ENCODE measurements around the gene PCDHA12. TPM values are rescaled to one million over a fixed set of nuclear protein-coding genes. Genes with fewer than 3 reads are reported as not detected.
A peak's percentile ranks its signal among the peaks of the same experiment; 100 is the strongest.
"Not testable (repeated sequence)": the region's sequence is repeated elsewhere in the genome, so short reads cannot be mapped to it uniquely, and the experiment has no call there.

PCDHA12 gene
- polyA plus RNA-seq, 3 donors, result not detected

DNA sequence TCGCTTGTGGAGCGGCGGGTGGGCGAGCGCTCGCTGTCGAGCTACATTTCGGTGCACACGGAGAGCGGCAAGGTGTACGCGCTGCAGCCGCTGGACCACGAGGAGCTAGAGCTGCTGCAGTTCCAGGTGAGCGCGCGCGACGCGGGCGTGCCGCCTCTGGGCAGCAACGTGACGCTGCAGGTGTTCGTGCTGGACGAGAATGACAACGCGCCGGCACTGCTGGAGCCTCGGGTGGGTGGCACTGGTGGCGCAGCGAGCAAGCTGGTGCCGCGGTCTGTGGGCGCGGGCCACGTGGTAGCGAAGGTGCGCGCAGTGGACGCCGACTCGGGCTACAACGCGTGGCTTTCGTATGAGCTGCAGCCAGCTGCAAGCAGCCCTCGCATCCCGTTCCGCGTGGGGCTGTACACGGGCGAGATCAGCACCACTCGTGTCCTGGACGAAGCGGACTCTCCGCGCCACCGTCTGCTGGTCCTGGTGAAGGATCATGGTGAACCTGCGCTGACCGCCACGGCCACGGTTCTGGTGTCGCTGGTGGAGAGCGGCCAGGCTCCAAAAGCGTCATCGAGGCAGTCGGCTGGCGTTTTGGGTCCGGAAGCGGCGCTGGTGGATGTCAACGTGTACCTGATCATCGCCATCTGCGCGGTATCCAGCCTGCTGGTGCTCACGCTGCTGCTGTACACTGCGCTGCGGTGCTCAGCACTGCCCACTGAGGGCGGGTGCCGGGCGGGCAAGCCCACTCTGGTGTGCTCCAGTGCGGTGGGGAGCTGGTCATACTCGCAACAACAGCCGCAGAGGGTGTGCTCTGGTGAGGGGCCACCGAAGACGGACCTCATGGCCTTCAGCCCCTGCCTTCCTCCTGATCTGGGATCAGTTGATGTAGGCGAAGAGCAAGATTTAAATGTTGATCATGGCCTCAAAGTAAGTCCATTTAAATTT is 32.0 kb upstream of the PCDHA12 start:
- Mint-ChIP-seq H3K27me3 (ENCODE audit: low read depth in 3 of 3) (peaks cover 4 to 20% (median 7%) of the 10 kb centered on the region in 3 donors), H3K27ac (no peak overlapping the region), H3K4me1 (no peaks in the 10 kb centered on the region), H3K4me3 (peak overlapping the region in 1 of 2 donors; percentile 7), H3K36me3 (no peaks in the 10 kb centered on the region), H3K9me3 (peaks cover 24 to 49% (median 32%) of the 10 kb centered on the region in 7 donors)
- Histone ChIP-seq H4K20me1 (ENCODE audit: insufficient read depth, low read length) (no peaks in the 10 kb centered on the region), H2AFZ (ENCODE audit: insufficient read depth, low read depth, low read length, poor library complexity, severe bottlenecking) (no peak overlapping the region), H3K4me1 (ENCODE audit: control insufficient read depth in 1 of 2, insufficient read depth in 2 of 2, low read length in 2 of 2) (no peaks in the 10 kb centered on the region), H3K27ac (ENCODE audit: low read depth in 1 of 2, low read length in 2 of 2) (no peak overlapping the region), H3K36me3 (replicated peaks in 1 of 2; ENCODE audit: control insufficient read depth in 1 of 2, insufficient read depth in 2 of 2, low read length in 2 of 2) (no peaks in the 10 kb centered on the region), H3K79me2 (ENCODE audit: insufficient read depth, low read length) (no peaks in the 10 kb centered on the region), H3K27me3 (ENCODE audit: control insufficient read depth in 2 of 2, insufficient read depth in 2 of 2, low read length in 2 of 2) (peaks cover 0 to 3% of the 10 kb centered on the region in 2 donors), H3K9ac (ENCODE audit: insufficient read depth, low read length, poor library complexity, severe bottlenecking) (no peak overlapping the region), H3K4me2 (replicated peaks; ENCODE audit: extremely low read depth, low read length, poor library complexity, severe bottlenecking) (no peak overlapping the region), H3K9me3 (replicated peaks in 1 of 2; ENCODE audit: control insufficient read depth in 1 of 2, insufficient read depth in 1 of 2, low read length in 2 of 2) (peaks cover 31 to 54% of the 10 kb centered on the region in 2 donors), H3K4me3 (replicated peaks in 1 of 3; ENCODE audit: low read depth in 2 of 3, low read length in 3 of 3) (no peak overlapping the region)
- intact Hi-C loops (cut with micrococcal nuclease), result no loop called here
- no peak for DNase-seq
- WGBS (ENCODE audit: insufficient coverage), result 49% methylated on average over 84 of the region's 87 CpGs
- TF ChIP-seq, protein P1, sequence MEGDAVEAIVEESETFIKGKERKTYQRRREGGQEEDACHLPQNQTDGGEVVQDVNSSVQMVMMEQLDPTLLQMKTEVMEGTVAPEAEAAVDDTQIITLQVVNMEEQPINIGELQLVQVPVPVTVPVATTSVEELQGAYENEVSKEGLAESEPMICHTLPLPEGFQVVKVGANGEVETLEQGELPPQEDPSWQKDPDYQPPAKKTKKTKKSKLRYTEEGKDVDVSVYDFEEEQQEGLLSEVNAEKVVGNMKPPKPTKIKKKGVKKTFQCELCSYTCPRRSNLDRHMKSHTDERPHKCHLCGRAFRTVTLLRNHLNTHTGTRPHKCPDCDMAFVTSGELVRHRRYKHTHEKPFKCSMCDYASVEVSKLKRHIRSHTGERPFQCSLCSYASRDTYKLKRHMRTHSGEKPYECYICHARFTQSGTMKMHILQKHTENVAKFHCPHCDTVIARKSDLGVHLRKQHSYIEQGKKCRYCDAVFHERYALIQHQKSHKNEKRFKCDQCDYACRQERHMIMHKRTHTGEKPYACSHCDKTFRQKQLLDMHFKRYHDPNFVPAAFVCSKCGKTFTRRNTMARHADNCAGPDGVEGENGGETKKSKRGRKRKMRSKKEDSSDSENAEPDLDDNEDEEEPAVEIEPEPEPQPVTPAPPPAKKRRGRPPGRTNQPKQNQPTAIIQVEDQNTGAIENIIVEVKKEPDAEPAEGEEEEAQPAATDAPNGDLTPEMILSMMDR (IDR thresholded peaks at IDR 0.05), result no peak

- H3K27me3 ChIP-seq (ENCODE audit: control insufficient read depth in 2 of 2, insufficient read depth in 2 of 2, low read length in 2 of 2); H2AFZ ChIP-seq (ENCODE audit: insufficient read depth, low read depth, low read length, poor library complexity, severe bottlenecking); H3K4me3 ChIP-seq (replicated peaks in 1 of 3; ENCODE audit: low read depth in 2 of 3, low read length in 3 of 3); H3K27ac ChIP-seq (ENCODE audit: low read depth in 1 of 2, low read length in 2 of 2); H3K79me2 ChIP-seq (ENCODE audit: insufficient read depth, low read length); DNase-seq; H3K4me2 ChIP-seq (replicated peaks; ENCODE audit: extremely low read depth, low read length, poor library complexity, severe bottlenecking); H3K9ac ChIP-seq (ENCODE audit: insufficient read depth, low read length, poor library complexity, severe bottlenecking); H3K4me1 Mint-ChIP-seq; H3K36me3 ChIP-seq (replicated peaks in 1 of 2; ENCODE audit: control insufficient read depth in 1 of 2, insufficient read depth in 2 of 2, low read length in 2 of 2); H3K27me3 Mint-ChIP-seq (ENCODE audit: low read depth in 3 of 3); H3K4me1 ChIP-seq (ENCODE audit: control insufficient read depth in 1 of 2, insufficient read depth in 2 of 2, low read length in 2 of 2); intact Hi-C loops (cut with micrococcal nuclease); H4K20me1 ChIP-seq (ENCODE audit: insufficient read depth, low read length); H3K36me3 Mint-ChIP-seq: not testable (repeated sequence)
- 26% methylated on average over 22 of the region's 48 CpGs for WGBS (ENCODE audit: insufficient coverage)
- H3K27ac Mint-ChIP-seq, result peak within 1 kb of the TSS in 1 of 7 donors; percentile 41
- peaks cover 19 to 48% (median 24%) of the 10 kb centered on the region in 7 donors for H3K9me3 Mint-ChIP-seq
- H3K4me3 Mint-ChIP-seq, result peak within 1 kb of the TSS in 1 of 2 donors; percentile 3
- peaks cover 32 to 43% of the 10 kb centered on the region in 2 donors for H3K9me3 ChIP-seq (replicated peaks in 1 of 2; ENCODE audit: control insufficient read depth in 1 of 2, insufficient read depth in 1 of 2, low read length in 2 of 2)
Observed at GRCh38 chr5:140848139-140849102, 26.7 kb upstream of the PCDHA12 start, which contains the start of gene PCDHA9. PCDHA9 (plus strand) TSS chr5:140848382; CDS start chr5:140848496, 114 bp downstream.

- H3K4me2 ChIP-seq (replicated peaks; ENCODE audit: extremely low read depth, low read length, poor library complexity, severe bottlenecking); H4K20me1 ChIP-seq (ENCODE audit: insufficient read depth, low read length); H3K79me2 ChIP-seq (ENCODE audit: insufficient read depth, low read length); H3K4me1 ChIP-seq (ENCODE audit: control insufficient read depth in 1 of 2, insufficient read depth in 2 of 2, low read length in 2 of 2); H2AFZ ChIP-seq (ENCODE audit: insufficient read depth, low read depth, low read length, poor library complexity, severe bottlenecking); H3K27ac Mint-ChIP-seq; intact Hi-C loops (cut with micrococcal nuclease); H3K4me3 Mint-ChIP-seq; H3K36me3 Mint-ChIP-seq; H3K36me3 ChIP-seq (replicated peaks in 1 of 2; ENCODE audit: control insufficient read depth in 1 of 2, insufficient read depth in 2 of 2, low read length in 2 of 2); H3K27ac ChIP-seq (ENCODE audit: low read depth in 1 of 2, low read length in 2 of 2); H3K4me3 ChIP-seq (replicated peaks in 1 of 3; ENCODE audit: low read depth in 2 of 3, low read length in 3 of 3); DNase-seq; H3K4me1 Mint-ChIP-seq; H3K27me3 Mint-ChIP-seq (ENCODE audit: low read depth in 3 of 3); H3K9ac ChIP-seq (ENCODE audit: insufficient read depth, low read length, poor library complexity, severe bottlenecking); H3K27me3 ChIP-seq (ENCODE audit: control insufficient read depth in 2 of 2, insufficient read depth in 2 of 2, low read length in 2 of 2): not testable (repeated sequence)
- peaks cover 19 to 51% (median 24%) of the 10 kb centered on the region in 7 donors for H3K9me3 Mint-ChIP-seq
- WGBS (ENCODE audit: insufficient coverage), result 46% methylated on average over 101 of the region's 101 CpGs
- peaks cover 31 to 45% of the 10 kb centered on the region in 2 donors for H3K9me3 ChIP-seq (replicated peaks in 1 of 2; ENCODE audit: control insufficient read depth in 1 of 2, insufficient read depth in 1 of 2, low read length in 2 of 2)
Observed at GRCh38 chr5:140849831-140850634, 25.1 kb upstream of the PCDHA12 start.

All from CD14-positive monocyte (primary cell).